Panc1 (cell line): ENCODE results near the gene SPRY2. TPM values are rescaled to one million over a fixed set of nuclear protein-coding genes. Genes with fewer than 3 reads are reported as not detected.

ENCODE experiments used
- ATAC-seq: fragments of 200-7000 bp; cut with Tn5 transposase; 2 replicates; pipeline ENCODE4 v1.9.1; 2020; ENCODE audit warnings: mild to moderate bottlenecking, moderate library complexity
- BruUV-seq: library from RNA; stranded (reverse); fragments of 400-500 nt; replicated peaks from 2 replicates; lab custom pipeline; 2021; lab: Mats Ljungman, UMichigan
- CTCF ChIA-PET: fragments of 300-600 bp; sonication (Branson Sonifier 250); formaldehyde crosslinking; loops from one replicate; lab custom pipeline; 2022; ENCODE audit warnings: antibody characterized with exemption; lab: Charles Lee
- POLR2A ChIA-PET: fragments of 300-600 bp; sonication (Branson Sonifier 250); formaldehyde crosslinking; loops from one replicate; lab custom pipeline; 2022; ENCODE audit warnings: antibody characterized with exemption; lab: Charles Lee
- DNase-seq: peaks from one replicate; pipeline ENCODE4 v3.0.0-alpha.2; 2010; ENCODE audit warnings: low read depth, low spot score
- H3K27ac ChIP-seq: 2 replicates; pipeline ENCODE4 v1.5.1; 2011; ENCODE audit warnings: mild to moderate bottlenecking, low read length, inconsistent platforms
- H3K27me3 ChIP-seq: fragments of 200-500 bp; sonication (Bioruptor generic); 2 replicates; pipeline ENCODE4 v1.6.0; 2014; ENCODE audit warnings: low read length, inconsistent platforms; ENCODE audit not compliant: control insufficient read depth, insufficient read depth
- H3K36me3 ChIP-seq: fragments of 200-500 bp; sonication (Bioruptor generic); 2 replicates; pipeline ENCODE4 v1.5.1; 2014; ENCODE audit warnings: inconsistent platforms, mild to moderate bottlenecking, low read length, moderate library complexity; ENCODE audit not compliant: control insufficient read depth, insufficient read depth
- H3K4me1 ChIP-seq: 2 replicates; pipeline ENCODE4 v1.5.1; 2011; ENCODE audit warnings: inconsistent platforms, mild to moderate bottlenecking, low read length, moderate library complexity; ENCODE audit not compliant: control insufficient read depth, insufficient read depth
- H3K4me3 ChIP-seq, 2 experiments: 2 replicates each; pipeline ENCODE4 v1.5.1; 2011 to 2012; ENCODE audit warnings: low read depth in 2 of 2, low read length in 2 of 2, mild to moderate bottlenecking in 2 of 2, inconsistent platforms in 1 of 2, moderate library complexity in 1 of 2
- H3K9me3 ChIP-seq: fragments of 200-500 bp; sonication (Bioruptor generic); 2 replicates; pipeline ENCODE4 v1.5.1; 2014; ENCODE audit warnings: low read depth, mild to moderate bottlenecking, inconsistent platforms, low read length, moderate library complexity; ENCODE audit not compliant: control insufficient read depth, insufficient read depth
- CTCF ChIP-seq: fragments of 450-650 bp; IDR thresholded peaks from 2 replicates; pipeline ENCODE4 v1.5.1; 2017; ENCODE audit warnings: mild to moderate bottlenecking
- POLR2AphosphoS5 ChIP-seq: IDR thresholded peaks from 2 replicates; pipeline ENCODE4 v1.6.1; 2012; ENCODE audit warnings: mild to moderate bottlenecking, low read depth, low read length, moderate library complexity
- REST ChIP-seq, 2 experiments: IDR thresholded peaks; 2 replicates each; pipeline ENCODE4 v1.6.1; 2011 to 2012; ENCODE audit warnings: low read depth in 2 of 2, control low read depth in 1 of 2, low read length in 1 of 2, mild to moderate bottlenecking in 1 of 2, moderate library complexity in 1 of 2; ENCODE audit not compliant: insufficient read depth in 1 of 2
- SIN3A ChIP-seq: IDR thresholded peaks from 2 replicates; pipeline ENCODE4 v1.6.1; 2012; ENCODE audit warnings: low read depth, mild to moderate bottlenecking, low read length, moderate library complexity, borderline replicate concordance; ENCODE audit not compliant: insufficient read depth
- TCF7L2 ChIP-seq: IDR thresholded peaks from 2 replicates; pipeline ENCODE4 v1.6.1; 2011; ENCODE audit warnings: mild to moderate bottlenecking, low read depth, low read length, inconsistent platforms
- in situ Hi-C: cut with HindIII; loops from 2 replicates; pipeline ENCODE4 v1.10.0; 2016; ENCODE audit warnings: low sequenced_read_pairs, low pct_unique_long_range_greater_than_20kb
- intact Hi-C: fragments of 100-400 bp; cut with micrococcal nuclease; formaldehyde crosslinking; loops from one replicate; pipeline ENCODE4 v1.10.0; 2022; ENCODE audit not compliant: unreplicated experiment
- total RNA-seq: library from RNA; stranded (reverse); gene quantifications from one replicate; pipeline ENCODE4 v1.2.1, GENCODE V29; 2021; ENCODE audit not compliant: unreplicated experiment

The SPRY2 gene
- total RNA-seq, 1 experiment from 2014 or later, result 18.2 TPM

- no peaks in the 10 kb centered on the region for H3K27me3 ChIP-seq
- ATAC-seq, result no peak; the same call in 1 of the 2 replicates
- H3K27ac ChIP-seq, result peak overlapping the region; percentile 91
- no peaks in the 10 kb centered on the region for H3K9me3 ChIP-seq
- no peaks in the 10 kb centered on the region; the same call in 1 of the 2 replicates for H3K36me3 ChIP-seq
- intact Hi-C loops, result loop anchor here (5.0 kb wide), 1 partner anchor 675 kb away; no protein-coding TSS in a partner anchor
- ChIA-PET POLR2A (interaction anchor here (0.7 to 1.0 kb wide), 4 partner anchors 20 to 1868 kb away, joined by 3 to 4 read pairs (median 4); no protein-coding TSS in a partner anchor), CTCF (interaction anchor here (0.6 to 1.0 kb wide), 3 partner anchors 18 to 870 kb away, joined by 3 to 4 read pairs (median 4); no protein-coding TSS in a partner anchor)
- H3K4me3 ChIP-seq, result peak overlapping the region; percentile 90
- no peak for TF ChIP-seq CTCF
- no peak for TF ChIP-seq POLR2AphosphoS5
- TF ChIP-seq REST (IDR thresholded peaks at IDR 0.05; ENCODE audit: insufficient read depth in 1 of 2, low read depth in 2 of 2, low read length in 1 of 2), result no peak
- no peak for TF ChIP-seq SIN3A
- TF ChIP-seq TCF7L2, result no peak
- in situ Hi-C loops, result no loop called here
- H3K4me1 ChIP-seq, result peaks cover 8% of the 10 kb centered on the region
- no TSS peak for BruUV-seq
- DNase-seq, result no peak
Measured at GRCh38 chr13:80341756-80342370, 937 bp upstream of the SPRY2 start.

- ChIA-PET CTCF (interaction anchor here (1.0 kb wide), 1 partner anchor 869 kb away, joined by 4 read pairs; no protein-coding TSS in a partner anchor), POLR2A (interaction anchor here (0.9 to 1.0 kb wide), 2 partner anchors 21 to 208 kb away, joined by 4 read pairs; no protein-coding TSS in a partner anchor)
- Histone ChIP-seq H3K4me1 (peaks cover 9% of the 10 kb centered on the region), H3K9me3 (no peaks in the 10 kb centered on the region), H3K36me3 (peaks cover 2% of the 10 kb centered on the region), H3K27me3 (no peaks in the 10 kb centered on the region), H3K27ac (peak overlapping the region; percentile 96), H3K4me3 (peak overlapping the region; percentile 90)
- DNase-seq, result no peak
- ATAC-seq, result peak; percentile 0; the same call in 1 of the 2 replicates
- intact Hi-C loops (loop anchor here (5.0 kb wide), 1 partner anchor 677 kb away; no protein-coding TSS in a partner anchor), in situ Hi-C loops (no loop called here)
- BruUV-seq, result no TSS peak
- no peak for TF ChIP-seq SIN3A
- TF ChIP-seq REST (IDR thresholded peaks at IDR 0.05; ENCODE audit: insufficient read depth in 1 of 2, low read depth in 2 of 2, low read length in 1 of 2), result no peak
- no peak for TF ChIP-seq CTCF
- no peak for TF ChIP-seq TCF7L2
Measured at GRCh38 chr13:80340651-80341100, 250 bp downstream of the SPRY2 start.
